Endothelial cell of umbilical vein (primary cell): ENCODE data around the gene RHOV.

Source experiments
- CTCF ChIP-seq, 2 donors: IDR thresholded peaks; 1 replicate in 1 of 2; 2 replicates in 1 of 2; pipeline ENCODE4 v1.5.1; 2011; ENCODE audit warnings: low read length in 2 of 2, mild to moderate bottlenecking in 2 of 2, moderate library complexity in 2 of 2, control low read depth in 1 of 2, inconsistent platforms in 1 of 2, low read depth in 1 of 2; ENCODE audit not compliant: insufficient read depth in 1 of 2; ENCODE audit errors: extremely low read depth in 1 of 2
- EZH2 ChIP-seq: IDR thresholded peaks from 2 replicates; pipeline ENCODE4 v1.6.1; 2012; ENCODE audit warnings: borderline replicate concordance, low read depth, mild to moderate bottlenecking, moderate library complexity, low read length, inconsistent platforms; ENCODE audit not compliant: severe bottlenecking
- FOS ChIP-seq: IDR thresholded peaks from 2 replicates; pipeline ENCODE4 v1.6.1; 2011; ENCODE audit warnings: mild to moderate bottlenecking, low read length, moderate library complexity, borderline replicate concordance; ENCODE audit not compliant: insufficient read depth
- GATA2 ChIP-seq: IDR thresholded peaks from 2 replicates; pipeline ENCODE4 v1.7.0; 2011; ENCODE audit warnings: low read depth, mild to moderate bottlenecking, moderate library complexity, mixed read lengths, low read length; ENCODE audit not compliant: insufficient read length, insufficient read depth
- JUN ChIP-seq: IDR thresholded peaks from 2 replicates; pipeline ENCODE4 v1.6.1; 2011; ENCODE audit warnings: borderline replicate concordance, low read depth; ENCODE audit not compliant: insufficient read length, insufficient read depth
- MAX ChIP-seq: IDR thresholded peaks from 2 replicates; pipeline ENCODE4 v1.6.1; 2011; ENCODE audit not compliant: insufficient read depth, insufficient read length
- MYC ChIP-seq: IDR thresholded peaks from one replicate; pipeline ENCODE4 v1.6.1; 2011; ENCODE audit warnings: mild to moderate bottlenecking, low read depth, low read length
- POLR2A ChIP-seq: IDR thresholded peaks from 2 replicates; pipeline ENCODE4 v1.6.1; 2012; ENCODE audit warnings: low read depth, mild to moderate bottlenecking, control low read depth, low read length
- POLR2AphosphoS5 ChIP-seq: IDR thresholded peaks from 2 replicates; pipeline ENCODE4 v1.6.1; 2012; ENCODE audit warnings: low read depth, mild to moderate bottlenecking, control low read depth, low read length, moderate library complexity; ENCODE audit not compliant: insufficient read depth

- TF ChIP-seq CTCF (IDR thresholded peaks at IDR 0.05; ENCODE audit: extremely low read depth in 1 of 2, insufficient read depth in 1 of 2, low read depth in 1 of 2, low read length in 2 of 2) = no peak
- TF ChIP-seq POLR2A = no peak
- no peak for TF ChIP-seq MYC
- TF ChIP-seq JUN = no peak
- TF ChIP-seq POLR2AphosphoS5 = no peak
- no peak for TF ChIP-seq EZH2
- no peak for TF ChIP-seq FOS
- TF ChIP-seq MAX = no peak
- TF ChIP-seq GATA2 = no peak
Measured at GRCh38 chr15:40893019-40893670, 19.1 kb upstream of the RHOV start.
